ENCODE data around the gene LRRC15. TPM values are rescaled to one million over a fixed set of nuclear protein-coding genes. Genes with fewer than 3 reads are reported as not detected.

The LRRC15 gene
- not detected for total RNA-seq
- polyA plus RNA-seq: not detected

- ChIA-PET POLR2A (no interaction called here), CTCF (no interaction called here)
- Histone ChIP-seq H3K9me3 (ENCODE audit: low read length) (no peaks in the 10 kb centered on the region), H3K36me3 (ENCODE audit: insufficient read depth, low read length) (no peaks in the 10 kb centered on the region), H3K27ac (ENCODE audit: low read depth, low read length) (no peak within 1 kb of the TSS), H3K27me3 (ENCODE audit: insufficient read depth, low read length, poor library complexity, severe bottlenecking) (peaks cover 5% of the 10 kb centered on the region), H3K4me1 (ENCODE audit: insufficient read depth, low read length) (no peaks in the 10 kb centered on the region), H3K4me3 (ENCODE audit: low read length) (no peak within 1 kb of the TSS)
- Mint-ChIP-seq H3K36me3 (no peaks in the 10 kb centered on the region), H3K9me3 (no peaks in the 10 kb centered on the region), H3K27ac (no peak within 1 kb of the TSS), H3K4me1 (no peaks in the 10 kb centered on the region), H3K4me3 (no peak within 1 kb of the TSS), H3K27me3 (peaks cover 16 to 50% of the 10 kb centered on the region in 2 donors)
- DNase-seq: peak in 1 of 5 donors; percentile 27
Measured at GRCh38 chr3:194369522-194370279, at the start of gene LRRC15. LRRC15 (minus strand) TSS chr3:194369743; CDS start chr3:194361043, 8,700 bp downstream.

- H3K27ac Mint-ChIP-seq: peak overlapping the region in 1 of 8 donors; percentile 35
- Histone ChIP-seq H3K4me3 (ENCODE audit: low read length) (no peak overlapping the region), H3K27ac (ENCODE audit: low read depth, low read length) (no peak overlapping the region), H3K4me1 (ENCODE audit: insufficient read depth, low read length) (no peaks in the 10 kb centered on the region), H3K27me3 (ENCODE audit: insufficient read depth, low read length, poor library complexity, severe bottlenecking) (no peaks in the 10 kb centered on the region), H3K9me3 (ENCODE audit: low read length) (no peaks in the 10 kb centered on the region), H3K36me3 (ENCODE audit: insufficient read depth, low read length) (peaks cover 15% of the 10 kb centered on the region)
- ChIA-PET POLR2A (no interaction called here), CTCF (no interaction called here)
- peaks cover 0 to 54% (median 13%) of the 10 kb centered on the region in 3 donors for H3K36me3 Mint-ChIP-seq
- H3K4me3 Mint-ChIP-seq: no peak overlapping the region
- no peaks in the 10 kb centered on the region for H3K9me3 Mint-ChIP-seq
- H3K27me3 Mint-ChIP-seq: no peaks in the 10 kb centered on the region
- no peak for DNase-seq
- H3K4me1 Mint-ChIP-seq: no peaks in the 10 kb centered on the region
Measured at GRCh38 chr3:194418671-194419070, 49.1 kb upstream of the LRRC15 start.

- peak overlapping the region in 1 of 8 donors; percentile 65 for H3K27ac Mint-ChIP-seq
- H3K27me3 Mint-ChIP-seq: no peaks in the 10 kb centered on the region
- H3K9me3 Mint-ChIP-seq: no peaks in the 10 kb centered on the region
- ChIA-PET POLR2A (no interaction called here), CTCF (interaction anchor here (0.8 to 6.2 kb wide), 3 partner anchors 9 to 74 kb away, joined by 3 to 39 read pairs (median 3); no protein-coding TSS in a partner anchor)
- no peak overlapping the region for H3K4me3 Mint-ChIP-seq
- H3K36me3 ChIP-seq (ENCODE audit: insufficient read depth, low read length): no peaks in the 10 kb centered on the region
- peaks cover 0 to 7% (median 4%) of the 10 kb centered on the region in 3 donors for H3K4me1 Mint-ChIP-seq
- H3K9me3 ChIP-seq (ENCODE audit: low read length): no peaks in the 10 kb centered on the region
- H3K27ac ChIP-seq (ENCODE audit: low read depth, low read length): no peak overlapping the region
- H3K36me3 Mint-ChIP-seq: peaks cover 0 to 33% (median 12%) of the 10 kb centered on the region in 3 donors
- H3K27me3 ChIP-seq (ENCODE audit: insufficient read depth, low read length, poor library complexity, severe bottlenecking): no peaks in the 10 kb centered on the region
- DNase-seq: no peak
- H3K4me3 ChIP-seq (ENCODE audit: low read length): no peak overlapping the region
- H3K4me1 ChIP-seq (ENCODE audit: insufficient read depth, low read length): no peaks in the 10 kb centered on the region
Measured at GRCh38 chr3:194407423-194407822, 37.9 kb upstream of the LRRC15 start.

GRCh38 chr3:194405766-194406165, 36.2 kb upstream of the LRRC15 start:
- no peaks in the 10 kb centered on the region for H3K27me3 Mint-ChIP-seq
- no peak for DNase-seq
- H3K27ac Mint-ChIP-seq: peak overlapping the region in 1 of 8 donors; percentile 51
- ChIA-PET POLR2A (no interaction called here), CTCF (interaction anchor here (1.3 to 6.2 kb wide), 3 partner anchors 11 to 72 kb away, joined by 3 to 39 read pairs (median 3); no protein-coding TSS in a partner anchor)
- H3K27ac ChIP-seq (ENCODE audit: low read depth, low read length): no peak overlapping the region
- H3K9me3 ChIP-seq (ENCODE audit: low read length): no peaks in the 10 kb centered on the region
- H3K27me3 ChIP-seq (ENCODE audit: insufficient read depth, low read length, poor library complexity, severe bottlenecking): no peaks in the 10 kb centered on the region
- no peak overlapping the region for H3K4me3 Mint-ChIP-seq
- no peaks in the 10 kb centered on the region for H3K4me1 ChIP-seq (ENCODE audit: insufficient read depth, low read length)
- no peaks in the 10 kb centered on the region for H3K36me3 ChIP-seq (ENCODE audit: insufficient read depth, low read length)
- no peaks in the 10 kb centered on the region for H3K9me3 Mint-ChIP-seq
- H3K4me3 ChIP-seq (ENCODE audit: low read length): no peak overlapping the region
- peaks cover 0 to 24% (median 10%) of the 10 kb centered on the region in 3 donors for H3K36me3 Mint-ChIP-seq
- peaks cover 0 to 7% (median 4%) of the 10 kb centered on the region in 3 donors for H3K4me1 Mint-ChIP-seq

- peaks cover 2 to 13% (median 9%) of the 10 kb centered on the region in 3 donors for H3K4me1 Mint-ChIP-seq
- peak overlapping the region in 1 of 8 donors; percentile 58 for H3K27ac Mint-ChIP-seq
- no peak overlapping the region for H3K4me3 Mint-ChIP-seq
- peaks cover 5% of the 10 kb centered on the region for H3K4me1 ChIP-seq (ENCODE audit: insufficient read depth, low read length)
- no peaks in the 10 kb centered on the region for H3K9me3 ChIP-seq (ENCODE audit: low read length)
- peaks cover 0 to 6% of the 10 kb centered on the region in 2 donors for H3K27me3 Mint-ChIP-seq
- H3K9me3 Mint-ChIP-seq: no peaks in the 10 kb centered on the region
- no peaks in the 10 kb centered on the region for H3K27me3 ChIP-seq (ENCODE audit: insufficient read depth, low read length, poor library complexity, severe bottlenecking)
- DNase-seq: peak in 2 of 5 donors; percentile 21 to 62
- CTCF ChIA-PET: interaction anchor here (0.7 to 6.2 kb wide), 7 partner anchors 9 to 1588 kb away, joined by 3 to 39 read pairs (median 5); no protein-coding TSS in a partner anchor
- POLR2A ChIA-PET: no interaction called here
- H3K36me3 Mint-ChIP-seq: peaks cover 0 to 22% (median 10%) of the 10 kb centered on the region in 3 donors
- no peak overlapping the region for H3K27ac ChIP-seq (ENCODE audit: low read depth, low read length)
- H3K4me3 ChIP-seq (ENCODE audit: low read length): no peak overlapping the region
- no peaks in the 10 kb centered on the region for H3K36me3 ChIP-seq (ENCODE audit: insufficient read depth, low read length)
Measured at GRCh38 chr3:194404365-194405140, 35.0 kb upstream of the LRRC15 start.

- Histone ChIP-seq H3K4me3 (ENCODE audit: low read length) (no peak overlapping the region), H3K27ac (ENCODE audit: low read depth, low read length) (no peak overlapping the region), H3K4me1 (ENCODE audit: insufficient read depth, low read length) (peaks cover 20% of the 10 kb centered on the region), H3K9me3 (ENCODE audit: low read length) (no peaks in the 10 kb centered on the region), H3K36me3 (ENCODE audit: insufficient read depth, low read length) (no peaks in the 10 kb centered on the region), H3K27me3 (ENCODE audit: insufficient read depth, low read length, poor library complexity, severe bottlenecking) (no peaks in the 10 kb centered on the region)
- peaks cover 0 to 18% of the 10 kb centered on the region in 2 donors for H3K27me3 Mint-ChIP-seq
- H3K4me3 Mint-ChIP-seq: no peak overlapping the region
- no peaks in the 10 kb centered on the region for H3K9me3 Mint-ChIP-seq
- peaks cover 14 to 36% (median 35%) of the 10 kb centered on the region in 3 donors for H3K4me1 Mint-ChIP-seq
- ChIA-PET CTCF (interaction anchor here (1.5 kb wide), 1 partner anchor 58 kb away, joined by 3 read pairs; no protein-coding TSS in a partner anchor), POLR2A (no interaction called here)
- H3K36me3 Mint-ChIP-seq: peaks cover 0 to 8% (median 3%) of the 10 kb centered on the region in 3 donors
- no peak for DNase-seq
- no peak overlapping the region for H3K27ac Mint-ChIP-seq
Measured at GRCh38 chr3:194401868-194402329, 32.4 kb upstream of the LRRC15 start.

GRCh38 chr3:194401346-194401745, 31.8 kb upstream of the LRRC15 start:
- H3K4me3 ChIP-seq (ENCODE audit: low read length): no peak overlapping the region
- H3K4me1 ChIP-seq (ENCODE audit: insufficient read depth, low read length): peaks cover 20% of the 10 kb centered on the region
- H3K36me3 Mint-ChIP-seq: peaks cover 0 to 8% (median 3%) of the 10 kb centered on the region in 3 donors
- no peak for DNase-seq
- peaks cover 1 to 18% of the 10 kb centered on the region in 2 donors for H3K27me3 Mint-ChIP-seq
- CTCF ChIA-PET: no interaction called here
- H3K9me3 ChIP-seq (ENCODE audit: low read length): no peaks in the 10 kb centered on the region
- H3K4me1 Mint-ChIP-seq: peaks cover 15 to 39% (median 35%) of the 10 kb centered on the region in 3 donors
- no peaks in the 10 kb centered on the region for H3K27me3 ChIP-seq (ENCODE audit: insufficient read depth, low read length, poor library complexity, severe bottlenecking)
- no peaks in the 10 kb centered on the region for H3K9me3 Mint-ChIP-seq
- no peak overlapping the region for H3K4me3 Mint-ChIP-seq
- POLR2A ChIA-PET: no interaction called here
- H3K27ac ChIP-seq (ENCODE audit: low read depth, low read length): no peak overlapping the region
- H3K27ac Mint-ChIP-seq: no peak overlapping the region
- H3K36me3 ChIP-seq (ENCODE audit: insufficient read depth, low read length): no peaks in the 10 kb centered on the region
